ENCODE measurements around the gene PPP2R1A. TPM values are rescaled to one million over a fixed set of nuclear protein-coding genes. Genes with fewer than 3 reads are reported as not detected.
A peak's percentile ranks its signal among the peaks of the same experiment; 100 is the strongest.

Gene PPP2R1A
- total RNA-seq, 1 donor from 2014 or later, result 332 TPM

DNA sequence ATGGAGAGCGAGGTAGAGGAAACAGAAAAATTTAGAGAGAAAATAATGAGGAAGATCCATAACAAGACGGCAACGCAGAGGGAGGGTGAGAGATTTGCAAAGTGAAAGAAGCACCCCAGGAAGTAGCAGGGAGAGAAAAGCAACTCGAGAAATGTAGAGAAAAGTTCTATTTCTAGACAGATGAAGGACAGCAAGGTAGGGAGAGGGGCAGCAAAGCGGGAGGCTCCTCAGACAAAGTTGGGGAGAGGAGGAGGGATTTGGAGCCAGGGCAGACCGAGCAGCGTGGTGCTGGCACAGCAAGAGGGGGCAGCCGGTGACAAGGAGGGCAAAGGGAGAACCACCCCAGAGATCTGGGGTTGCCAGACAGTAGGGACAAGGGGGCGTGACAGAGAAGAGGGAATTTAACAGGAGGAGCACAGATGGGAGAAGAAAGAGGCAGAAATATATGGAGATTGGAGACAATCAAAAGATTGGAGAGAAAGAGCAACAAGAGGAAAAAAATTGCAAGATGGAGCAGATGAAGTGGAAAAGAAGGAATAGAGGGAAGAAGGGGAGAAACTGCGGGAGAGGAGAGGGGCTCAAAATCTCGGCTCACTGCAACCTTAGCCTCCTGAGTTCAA, 80.5 kb downstream of the PPP2R1A start:
- Histone ChIP-seq H3K27me3 (ENCODE audit: insufficient read depth, low read length) (no peaks in the 10 kb centered on the region), H3K79me2 (ENCODE audit: insufficient read depth, low read length) (peaks cover 57% of the 10 kb centered on the region), H3K4me1 (ENCODE audit: insufficient read depth, low read length) (no peaks in the 10 kb centered on the region), H3K36me3 (ENCODE audit: insufficient read depth, low read length) (no peaks in the 10 kb centered on the region), H3K4me2 (ENCODE audit: low read length) (peak overlapping the region; percentile 91), H3K4me3 (ENCODE audit: insufficient read depth, low read depth, low read length) (peak overlapping the region; percentile 96), H2AFZ (ENCODE audit: low read depth, low read length) (peak overlapping the region; percentile 90), H3K27ac (ENCODE audit: low read depth, low read length) (peak overlapping the region; percentile 98), H3K9ac (ENCODE audit: low read length) (peak overlapping the region; percentile 100), H3K9me3 (ENCODE audit: insufficient read depth, low read depth, low read length) (peaks cover 5% of the 10 kb centered on the region), H4K20me1 (ENCODE audit: insufficient read depth, low read length) (peaks cover 17% of the 10 kb centered on the region)
- H3K4me1 Mint-ChIP-seq (ENCODE audit: low read depth, unreplicated experiment), result peaks cover 14% of the 10 kb centered on the region
- H3K4me3 Mint-ChIP-seq (ENCODE audit: unreplicated experiment), result peak overlapping the region; percentile 95
- H3K27ac Mint-ChIP-seq (ENCODE audit: unreplicated experiment), result peak overlapping the region; percentile 99
- no peaks in the 10 kb centered on the region for H3K27me3 Mint-ChIP-seq (ENCODE audit: low read depth, unreplicated experiment)
- TF ChIP-seq EZH2 (IDR thresholded peaks at IDR 0.05; ENCODE audit: insufficient read depth, low read length), result no peak
- TF ChIP-seq, protein P1, sequence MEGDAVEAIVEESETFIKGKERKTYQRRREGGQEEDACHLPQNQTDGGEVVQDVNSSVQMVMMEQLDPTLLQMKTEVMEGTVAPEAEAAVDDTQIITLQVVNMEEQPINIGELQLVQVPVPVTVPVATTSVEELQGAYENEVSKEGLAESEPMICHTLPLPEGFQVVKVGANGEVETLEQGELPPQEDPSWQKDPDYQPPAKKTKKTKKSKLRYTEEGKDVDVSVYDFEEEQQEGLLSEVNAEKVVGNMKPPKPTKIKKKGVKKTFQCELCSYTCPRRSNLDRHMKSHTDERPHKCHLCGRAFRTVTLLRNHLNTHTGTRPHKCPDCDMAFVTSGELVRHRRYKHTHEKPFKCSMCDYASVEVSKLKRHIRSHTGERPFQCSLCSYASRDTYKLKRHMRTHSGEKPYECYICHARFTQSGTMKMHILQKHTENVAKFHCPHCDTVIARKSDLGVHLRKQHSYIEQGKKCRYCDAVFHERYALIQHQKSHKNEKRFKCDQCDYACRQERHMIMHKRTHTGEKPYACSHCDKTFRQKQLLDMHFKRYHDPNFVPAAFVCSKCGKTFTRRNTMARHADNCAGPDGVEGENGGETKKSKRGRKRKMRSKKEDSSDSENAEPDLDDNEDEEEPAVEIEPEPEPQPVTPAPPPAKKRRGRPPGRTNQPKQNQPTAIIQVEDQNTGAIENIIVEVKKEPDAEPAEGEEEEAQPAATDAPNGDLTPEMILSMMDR (IDR thresholded peaks at IDR 0.05; ENCODE audit: insufficient read depth, low read depth, low read length), result no peak
- H3K9me3 Mint-ChIP-seq (ENCODE audit: unreplicated experiment), result peaks cover 10% of the 10 kb centered on the region
- DNase-seq (ENCODE audit: low read depth) (no peak), FAIRE-seq (no peak)
- H3K36me3 Mint-ChIP-seq (ENCODE audit: low read depth, unreplicated experiment), result peaks cover 16% of the 10 kb centered on the region

GRCh38 chr19:52273301-52273700, 83.4 kb downstream of the PPP2R1A start:
- H3K4me3 ChIP-seq (ENCODE audit: insufficient read depth, low read depth, low read length), result no peak overlapping the region
- H3K9ac ChIP-seq (ENCODE audit: low read length), result no peak overlapping the region
- H3K4me3 Mint-ChIP-seq (ENCODE audit: unreplicated experiment), result no peak overlapping the region
- H3K9me3 Mint-ChIP-seq (ENCODE audit: unreplicated experiment), result peaks cover 12% of the 10 kb centered on the region
- H3K4me1 Mint-ChIP-seq (ENCODE audit: low read depth, unreplicated experiment), result peaks cover 15% of the 10 kb centered on the region
- no peaks in the 10 kb centered on the region for H3K27me3 Mint-ChIP-seq (ENCODE audit: low read depth, unreplicated experiment)
- peaks cover 5% of the 10 kb centered on the region for H3K9me3 ChIP-seq (ENCODE audit: insufficient read depth, low read depth, low read length)
- no peak overlapping the region for H3K4me2 ChIP-seq (ENCODE audit: low read length)
- DNase-seq (ENCODE audit: low read depth) (no peak), FAIRE-seq (no peak)
- TF ChIP-seq, protein P1 (IDR thresholded peaks at IDR 0.05; ENCODE audit: insufficient read depth, low read depth, low read length), result no peak
- no peak for TF ChIP-seq EZH2 (IDR thresholded peaks at IDR 0.05; ENCODE audit: insufficient read depth, low read length)
- H3K27ac ChIP-seq (ENCODE audit: low read depth, low read length), result no peak overlapping the region
- no peak overlapping the region for H3K27ac Mint-ChIP-seq (ENCODE audit: unreplicated experiment)
- peaks cover 85% of the 10 kb centered on the region for H3K79me2 ChIP-seq (ENCODE audit: insufficient read depth, low read length)
- H3K4me1 ChIP-seq (ENCODE audit: insufficient read depth, low read length), result no peaks in the 10 kb centered on the region
- H3K27me3 ChIP-seq (ENCODE audit: insufficient read depth, low read length), result no peaks in the 10 kb centered on the region
- H4K20me1 ChIP-seq (ENCODE audit: insufficient read depth, low read length), result peaks cover 27% of the 10 kb centered on the region
- H3K36me3 Mint-ChIP-seq (ENCODE audit: low read depth, unreplicated experiment), result peaks cover 27% of the 10 kb centered on the region
- H3K36me3 ChIP-seq (ENCODE audit: insufficient read depth, low read length), result no peaks in the 10 kb centered on the region
- no peak overlapping the region for H2AFZ ChIP-seq (ENCODE audit: low read depth, low read length)

GRCh38 chr19:52274191-52274590, 84.3 kb downstream of the PPP2R1A start:
- peaks cover 15% of the 10 kb centered on the region for H3K4me1 Mint-ChIP-seq (ENCODE audit: low read depth, unreplicated experiment)
- peak overlapping the region; percentile 16 for H3K27ac Mint-ChIP-seq (ENCODE audit: unreplicated experiment)
- DNase-seq (ENCODE audit: low read depth) (no peak), FAIRE-seq (no peak)
- peaks cover 12% of the 10 kb centered on the region for H3K9me3 Mint-ChIP-seq (ENCODE audit: unreplicated experiment)
- Histone ChIP-seq H3K4me3 (ENCODE audit: insufficient read depth, low read depth, low read length) (no peak overlapping the region), H4K20me1 (ENCODE audit: insufficient read depth, low read length) (peaks cover 35% of the 10 kb centered on the region), H3K9me3 (ENCODE audit: insufficient read depth, low read depth, low read length) (peaks cover 5% of the 10 kb centered on the region), H3K79me2 (ENCODE audit: insufficient read depth, low read length) (peaks cover 94% of the 10 kb centered on the region), H3K27ac (ENCODE audit: low read depth, low read length) (no peak overlapping the region), H3K9ac (ENCODE audit: low read length) (no peak overlapping the region), H3K4me1 (ENCODE audit: insufficient read depth, low read length) (no peaks in the 10 kb centered on the region), H3K36me3 (ENCODE audit: insufficient read depth, low read length) (no peaks in the 10 kb centered on the region), H2AFZ (ENCODE audit: low read depth, low read length) (no peak overlapping the region), H3K27me3 (ENCODE audit: insufficient read depth, low read length) (no peaks in the 10 kb centered on the region), H3K4me2 (ENCODE audit: low read length) (no peak overlapping the region)
- TF ChIP-seq, protein P1 (IDR thresholded peaks at IDR 0.05; ENCODE audit: insufficient read depth, low read depth, low read length), result no peak
- TF ChIP-seq EZH2 (IDR thresholded peaks at IDR 0.05; ENCODE audit: insufficient read depth, low read length), result no peak
- no peak overlapping the region for H3K4me3 Mint-ChIP-seq (ENCODE audit: unreplicated experiment)
- no peaks in the 10 kb centered on the region for H3K27me3 Mint-ChIP-seq (ENCODE audit: low read depth, unreplicated experiment)
- peaks cover 31% of the 10 kb centered on the region for H3K36me3 Mint-ChIP-seq (ENCODE audit: low read depth, unreplicated experiment)

All from astrocyte (in vitro differentiated cells and primary cell).